NCI-H82 treated with DMSO at 0.1 percent for 48 hours (cell line): Measurements from ENCODE around the gene GSTM2.

Experiments
- DNase-seq: peaks from one replicate; lab custom pipeline; 2025; ENCODE audit not compliant: unreplicated experiment; lab: John Stamatoyannopoulos, UW

GSTM2 gene

DNA sequence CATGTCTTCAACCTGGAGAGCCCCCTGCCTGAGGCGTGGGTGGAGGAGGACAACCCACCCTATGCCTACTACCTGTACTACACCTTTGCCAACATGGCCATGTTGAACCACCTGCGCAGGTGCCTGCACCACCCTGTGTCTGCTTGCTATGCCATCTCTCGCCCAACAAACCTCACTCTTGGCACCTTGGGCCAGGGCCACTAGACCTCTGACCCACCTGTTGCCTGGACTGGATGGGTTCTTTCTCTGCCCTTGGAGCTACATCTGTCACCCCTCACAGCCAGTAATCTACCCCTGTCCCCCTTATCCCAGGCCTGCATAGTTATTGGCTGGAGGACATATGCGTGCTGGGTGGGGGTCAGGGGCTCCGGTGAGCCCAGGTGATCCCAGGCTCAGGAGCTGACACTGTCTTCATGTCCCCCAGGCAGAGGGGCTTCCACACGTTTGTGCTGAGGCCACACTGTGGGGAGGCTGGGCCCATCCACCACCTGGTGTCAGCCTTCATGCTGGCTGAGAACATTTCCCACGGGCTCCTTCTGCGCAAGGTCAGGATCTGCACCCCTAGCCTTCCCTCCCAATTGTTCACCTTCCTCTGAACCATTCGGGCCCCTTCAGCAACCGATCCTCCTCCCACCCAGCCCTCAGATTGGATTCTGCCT, 38.4 kb upstream of the GSTM2 start:
- DNase-seq, result no peak

- no peak for DNase-seq
Observed at GRCh38 chr1:109630081-109630897, 37.6 kb upstream of the GSTM2 start.

GRCh38 chr1:109630898-109631512, 36.9 kb upstream of the GSTM2 start:
- DNase-seq, result no peak

DNA sequence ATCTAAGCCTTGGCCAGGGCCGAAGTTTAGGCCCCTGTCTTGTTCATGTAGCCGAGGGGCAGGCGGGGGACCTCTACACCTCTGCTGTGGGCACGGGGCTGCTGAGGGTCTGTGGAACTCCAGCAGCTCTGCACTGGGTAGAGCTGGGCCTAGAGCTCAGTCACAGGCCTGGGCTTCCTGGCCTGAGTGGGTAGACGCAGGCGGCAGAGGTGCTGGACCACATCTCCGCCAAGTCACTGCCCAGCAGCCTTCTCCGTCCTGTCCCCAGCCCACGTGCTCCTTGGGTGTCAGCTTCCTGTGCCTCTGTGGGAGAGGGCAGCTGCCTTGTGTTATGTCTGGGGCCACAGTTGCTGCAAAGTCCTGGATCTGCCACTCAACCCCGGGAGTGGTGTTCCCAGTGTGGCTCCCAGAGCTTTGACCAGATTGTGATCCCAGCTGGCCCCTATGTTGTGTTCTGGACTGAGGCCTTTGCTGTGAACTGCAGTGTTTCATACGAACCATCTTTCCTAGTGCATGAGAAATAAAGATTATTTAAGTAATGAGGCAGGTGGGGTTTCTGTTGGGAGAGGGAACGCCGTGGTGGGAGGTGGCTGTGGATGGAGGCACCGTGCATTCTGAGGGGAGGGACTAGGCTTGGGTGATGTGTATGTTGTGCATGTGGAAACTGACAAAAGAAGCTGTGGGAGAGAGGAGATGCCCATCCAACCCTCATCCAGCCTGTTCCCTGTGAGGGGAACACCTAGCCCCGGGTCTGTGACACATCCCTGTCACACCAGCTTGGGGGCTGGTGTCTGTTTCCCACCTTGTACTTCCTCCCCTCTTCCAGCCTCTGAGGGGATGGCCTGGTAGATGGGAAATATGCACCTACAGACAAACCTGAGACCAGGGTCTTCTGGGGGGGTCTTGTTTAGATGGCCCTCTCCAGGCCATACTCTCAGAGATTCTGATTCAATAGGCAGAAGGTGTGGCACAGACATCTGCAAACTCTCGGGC, 36.0 kb upstream of the GSTM2 start:
- DNase-seq, result no peak

- DNase-seq, result peak; percentile 64
Observed at GRCh38 chr1:109632671-109633346, 35.0 kb upstream of the GSTM2 start.

GRCh38 chr1:109634292-109634691, 33.6 kb upstream of the GSTM2 start:
- DNase-seq, result no peak

GRCh38 chr1:109634771-109635750, 32.8 kb upstream of the GSTM2 start:
- DNase-seq, result no peak

GRCh38 chr1:109635862-109636200, 32.0 kb upstream of the GSTM2 start:
- DNase-seq, result no peak

DNA sequence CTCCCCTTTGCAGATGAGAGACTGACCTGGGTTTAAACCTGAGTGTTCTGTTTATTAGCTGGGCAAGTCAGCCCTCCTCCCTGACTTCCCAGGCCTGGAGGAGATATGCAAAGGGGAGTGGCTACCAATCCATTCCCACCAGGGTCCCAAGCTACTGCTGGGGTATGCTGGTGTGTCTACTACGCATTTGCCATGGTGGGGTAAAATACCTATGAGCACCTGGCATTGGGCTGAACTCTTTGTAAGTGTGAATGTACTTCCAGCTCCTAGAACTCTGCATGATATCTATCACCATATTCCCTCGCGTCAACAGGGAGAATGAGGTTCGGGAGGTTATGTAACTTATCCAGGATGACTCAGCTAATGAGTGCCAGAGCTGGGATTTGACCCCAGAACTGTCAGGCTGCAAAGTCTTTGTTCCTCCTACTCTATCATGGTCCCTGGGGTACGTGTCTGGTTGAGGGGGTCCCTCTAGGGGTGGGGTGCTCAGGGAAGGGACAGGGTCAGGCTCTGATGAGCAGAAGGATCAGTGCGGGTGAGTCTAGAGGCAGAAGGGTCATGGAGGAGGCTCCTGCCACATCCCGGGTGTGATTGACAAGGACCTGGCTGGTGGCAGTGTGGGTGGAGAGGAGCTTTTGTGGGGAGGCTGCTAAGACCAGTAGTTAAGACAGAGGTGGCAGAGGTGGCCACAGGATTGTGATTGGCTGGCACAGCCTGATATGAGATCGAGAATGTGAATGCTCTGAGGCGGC, 31.5 kb upstream of the GSTM2 start:
- no peak for DNase-seq

GRCh38 chr1:109637446-109637845, 30.4 kb upstream of the GSTM2 start:
- no peak for DNase-seq

GRCh38 chr1:109639063-109639840, 28.6 kb upstream of the GSTM2 start:
- DNase-seq, result peak; percentile 25

DNA sequence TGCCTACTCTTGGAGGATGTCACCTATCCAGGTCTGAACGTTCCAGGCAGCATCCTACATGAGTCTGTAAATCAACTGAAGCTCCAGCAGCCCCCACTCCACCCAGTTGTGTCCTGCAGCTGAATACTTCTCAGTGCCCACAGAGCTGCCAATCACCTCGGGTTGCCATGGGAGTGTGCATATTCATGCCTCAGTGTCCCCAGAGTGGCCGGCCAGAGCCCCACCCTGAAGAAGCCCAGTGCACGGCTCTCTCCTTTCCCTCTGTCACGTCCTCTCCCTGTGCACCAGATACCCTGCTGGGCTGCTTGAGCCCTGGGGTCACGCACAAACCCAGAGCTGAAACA, 28.0 kb upstream of the GSTM2 start:
- no peak for DNase-seq

DNA sequence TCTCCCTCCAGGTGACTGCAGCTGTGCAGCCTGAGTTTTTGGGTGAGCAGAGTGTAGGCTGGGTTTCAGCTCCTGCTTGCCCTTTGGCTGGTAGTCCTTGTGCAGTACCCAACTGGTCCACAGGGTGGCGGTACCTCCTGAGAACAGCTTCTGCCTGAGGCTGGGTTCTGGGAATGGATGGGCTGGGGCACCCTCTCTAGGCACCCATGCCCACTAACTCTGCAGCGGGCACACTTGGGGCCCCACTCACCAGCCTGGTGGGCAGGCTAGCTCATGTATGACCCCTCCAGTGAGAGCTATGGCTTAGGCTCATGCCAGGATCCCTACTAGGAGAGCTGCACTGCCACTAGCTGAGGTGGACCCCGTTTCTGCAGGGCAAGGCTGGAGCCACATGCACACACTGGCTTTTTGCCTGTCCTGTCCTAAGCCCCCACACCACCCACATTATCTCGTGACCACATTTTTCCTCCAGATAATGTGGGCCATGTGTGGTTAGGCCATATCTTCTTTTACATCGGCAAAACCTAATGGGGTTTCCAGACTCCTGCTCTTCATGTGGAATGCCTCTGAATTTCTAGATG, 27.5 kb upstream of the GSTM2 start:
- peak; percentile 53 for DNase-seq

- no peak for DNase-seq
Observed at GRCh38 chr1:109641078-109641740, 26.6 kb upstream of the GSTM2 start.

DNA sequence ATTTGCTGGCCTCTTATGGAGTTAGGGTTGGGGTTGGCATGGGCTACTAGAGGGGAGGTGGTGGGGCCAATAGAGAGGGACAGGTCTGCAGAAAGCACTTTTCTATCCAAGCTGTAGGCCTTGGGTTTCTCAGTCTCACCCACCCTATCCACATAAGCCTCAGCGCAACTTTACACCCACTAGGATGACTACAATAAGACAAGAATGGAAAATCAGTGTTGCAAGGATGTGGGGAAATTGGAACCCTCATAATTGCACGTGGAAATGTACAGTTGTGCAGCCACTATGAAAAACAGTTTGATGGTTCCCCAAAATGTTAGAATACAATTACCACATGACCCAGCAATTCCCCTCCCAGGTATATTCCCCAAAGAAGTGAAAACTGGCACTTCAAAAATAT, 26.0 kb upstream of the GSTM2 start:
- no peak for DNase-seq

DNA sequence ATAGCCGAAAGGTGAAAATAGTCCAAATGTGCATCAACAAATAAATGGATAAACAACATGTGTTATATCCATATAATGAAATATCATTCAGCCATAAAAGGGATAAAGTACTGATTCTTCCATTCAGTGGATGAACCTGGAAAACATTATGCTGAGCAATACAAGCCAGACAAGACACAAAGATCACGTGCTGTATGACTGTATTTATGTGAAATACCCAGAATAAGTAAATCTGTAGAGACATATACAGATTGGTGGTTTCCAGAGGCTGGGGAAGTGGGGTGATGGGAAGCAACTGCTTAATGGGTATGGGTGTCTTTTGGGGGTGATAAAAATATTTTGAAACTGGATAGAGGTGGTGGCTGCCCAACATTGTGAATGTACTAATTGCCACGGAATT, 25.2 kb upstream of the GSTM2 start:
- no peak for DNase-seq
